GOT3 (cell line): ENCODE results near the gene NDFIP2.
"Not testable (repeated sequence)": the region's sequence is repeated elsewhere in the genome, so short reads cannot be mapped to it uniquely, and the experiment has no call there.

Experiments used
- DNase-seq: peaks from one replicate; lab custom pipeline; 2025; ENCODE audit warnings: mixed read lengths; lab: John Stamatoyannopoulos, UW

The NDFIP2 gene

GRCh38 chr13:79593121-79593520 is 112.2 kb downstream of the NDFIP2 start:
- DNase-seq, result no peak

GRCh38 chr13:79593641-79594275 is 112.8 kb downstream of the NDFIP2 start:
- no peak for DNase-seq

GRCh38 chr13:79600146-79600545 is 119.2 kb downstream of the NDFIP2 start:
- DNase-seq, result not testable (repeated sequence)

GRCh38 chr13:79602936-79603335 is 122.0 kb downstream of the NDFIP2 start:
- DNase-seq, result no peak

- no peak for DNase-seq
Measured at GRCh38 chr13:79604752-79605151, 123.8 kb downstream of the NDFIP2 start.
